ENCODE measurements around the gene AZU1. TPM values are rescaled to one million over a fixed set of nuclear protein-coding genes. Genes with fewer than 3 reads are reported as not detected.
"Not testable (repeated sequence)": the region's sequence is repeated elsewhere in the genome, so short reads cannot be mapped to it uniquely, and the experiment has no call there.

AZU1 gene
- total RNA-seq, 1 donor from 2014 or later: 0.75 TPM

GRCh38 chr19:845707-846521, 18.3 kb downstream of the AZU1 start:
- peaks cover 31% of the 10 kb centered on the region for H3K27me3 ChIP-seq
- intact Hi-C loops (cut with DNase I): no loop called here
- H3K4me3 ChIP-seq: no peak overlapping the region
- no peak overlapping the region for H3K27ac ChIP-seq
- H3K36me3 ChIP-seq: no peaks in the 10 kb centered on the region
- H3K4me1 ChIP-seq: peaks cover 23% of the 10 kb centered on the region
- TF ChIP-seq, protein P1, sequence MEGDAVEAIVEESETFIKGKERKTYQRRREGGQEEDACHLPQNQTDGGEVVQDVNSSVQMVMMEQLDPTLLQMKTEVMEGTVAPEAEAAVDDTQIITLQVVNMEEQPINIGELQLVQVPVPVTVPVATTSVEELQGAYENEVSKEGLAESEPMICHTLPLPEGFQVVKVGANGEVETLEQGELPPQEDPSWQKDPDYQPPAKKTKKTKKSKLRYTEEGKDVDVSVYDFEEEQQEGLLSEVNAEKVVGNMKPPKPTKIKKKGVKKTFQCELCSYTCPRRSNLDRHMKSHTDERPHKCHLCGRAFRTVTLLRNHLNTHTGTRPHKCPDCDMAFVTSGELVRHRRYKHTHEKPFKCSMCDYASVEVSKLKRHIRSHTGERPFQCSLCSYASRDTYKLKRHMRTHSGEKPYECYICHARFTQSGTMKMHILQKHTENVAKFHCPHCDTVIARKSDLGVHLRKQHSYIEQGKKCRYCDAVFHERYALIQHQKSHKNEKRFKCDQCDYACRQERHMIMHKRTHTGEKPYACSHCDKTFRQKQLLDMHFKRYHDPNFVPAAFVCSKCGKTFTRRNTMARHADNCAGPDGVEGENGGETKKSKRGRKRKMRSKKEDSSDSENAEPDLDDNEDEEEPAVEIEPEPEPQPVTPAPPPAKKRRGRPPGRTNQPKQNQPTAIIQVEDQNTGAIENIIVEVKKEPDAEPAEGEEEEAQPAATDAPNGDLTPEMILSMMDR (IDR thresholded peaks at IDR 0.05): no peak
- DNase-seq: no peak
- no peaks in the 10 kb centered on the region for H3K9me3 ChIP-seq
- ATAC-seq: no peak

GRCh38 chr19:848386-848921, 20.8 kb downstream of the AZU1 start:
- DNase-seq (no peak), ATAC-seq (no peak)
- no peak overlapping the region for H3K4me3 ChIP-seq
- TF ChIP-seq, protein P1 (IDR thresholded peaks at IDR 0.05): no peak
- intact Hi-C loops (cut with DNase I): no loop called here
- no peak overlapping the region for H3K27ac ChIP-seq
- H3K36me3 ChIP-seq: no peaks in the 10 kb centered on the region
- peaks cover 22% of the 10 kb centered on the region for H3K4me1 ChIP-seq
- peaks cover 41% of the 10 kb centered on the region for H3K27me3 ChIP-seq
- H3K9me3 ChIP-seq: no peaks in the 10 kb centered on the region

DNA sequence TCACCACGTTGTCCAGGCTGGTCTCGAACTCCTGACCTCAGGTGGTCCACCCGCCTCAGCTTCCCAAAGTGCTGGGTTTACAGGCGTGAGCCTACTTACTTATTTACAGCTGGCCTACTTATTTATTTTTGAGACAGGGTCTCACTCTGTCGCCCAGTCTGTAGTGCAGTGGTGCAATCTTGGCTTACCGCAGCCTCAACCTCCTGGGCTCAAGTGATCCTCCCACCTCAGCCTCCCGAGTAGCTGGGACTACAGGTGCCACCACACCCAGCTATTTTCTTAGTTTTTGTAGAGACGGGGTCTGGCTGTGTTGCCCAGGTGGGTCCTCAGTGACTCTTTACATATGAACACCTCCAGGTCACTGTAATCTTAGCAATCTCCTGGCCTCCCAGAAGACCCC, 21.6 kb downstream of the AZU1 start:
- Histone ChIP-seq H3K4me1 (peaks cover 17% of the 10 kb centered on the region), H3K27me3 (peaks cover 36% of the 10 kb centered on the region)
- DNase-seq; H3K9me3 ChIP-seq; ATAC-seq; H3K4me3 ChIP-seq; H3K36me3 ChIP-seq; intact Hi-C loops (cut with DNase I); H3K27ac ChIP-seq: not testable (repeated sequence)

GRCh38 chr19:850221-850978, 22.8 kb downstream of the AZU1 start:
- Histone ChIP-seq H3K36me3 (no peaks in the 10 kb centered on the region), H3K27ac (peak overlapping the region; percentile 68), H3K27me3 (peaks cover 32% of the 10 kb centered on the region), H3K4me3 (no peak overlapping the region), H3K4me1 (peaks cover 17% of the 10 kb centered on the region), H3K9me3 (no peaks in the 10 kb centered on the region)
- TF ChIP-seq, protein P1 (IDR thresholded peaks at IDR 0.05): no peak
- peak; percentile 93 for ATAC-seq
- intact Hi-C loops (cut with DNase I): loop anchor here (10.0 kb wide), 1 partner anchor 86 kb away; no protein-coding TSS in a partner anchor
- peak; percentile 93 for DNase-seq

GRCh38 chr19:850979-851335, 23.3 kb downstream of the AZU1 start:
- intact Hi-C loops (cut with DNase I): loop anchor here (10.0 kb wide), 1 partner anchor 86 kb away; no protein-coding TSS in a partner anchor
- TF ChIP-seq, protein P1 (IDR thresholded peaks at IDR 0.05): no peak
- H3K4me1 ChIP-seq: peaks cover 17% of the 10 kb centered on the region
- peaks cover 32% of the 10 kb centered on the region for H3K27me3 ChIP-seq
- peak; percentile 65 for DNase-seq
- ATAC-seq: no peak
- no peaks in the 10 kb centered on the region for H3K36me3 ChIP-seq
- no peaks in the 10 kb centered on the region for H3K9me3 ChIP-seq
- peak overlapping the region; percentile 68 for H3K27ac ChIP-seq
- no peak overlapping the region for H3K4me3 ChIP-seq
